ENCODE results near the gene MAPKAPK2. TPM values are rescaled to one million over a fixed set of nuclear protein-coding genes. Genes with fewer than 3 reads are reported as not detected.
"Not testable (repeated sequence)": the region's sequence is repeated elsewhere in the genome, so short reads cannot be mapped to it uniquely, and the experiment has no call there.

Gene MAPKAPK2
- polyA plus RNA-seq, 1 donor = 65.3 TPM

DNA sequence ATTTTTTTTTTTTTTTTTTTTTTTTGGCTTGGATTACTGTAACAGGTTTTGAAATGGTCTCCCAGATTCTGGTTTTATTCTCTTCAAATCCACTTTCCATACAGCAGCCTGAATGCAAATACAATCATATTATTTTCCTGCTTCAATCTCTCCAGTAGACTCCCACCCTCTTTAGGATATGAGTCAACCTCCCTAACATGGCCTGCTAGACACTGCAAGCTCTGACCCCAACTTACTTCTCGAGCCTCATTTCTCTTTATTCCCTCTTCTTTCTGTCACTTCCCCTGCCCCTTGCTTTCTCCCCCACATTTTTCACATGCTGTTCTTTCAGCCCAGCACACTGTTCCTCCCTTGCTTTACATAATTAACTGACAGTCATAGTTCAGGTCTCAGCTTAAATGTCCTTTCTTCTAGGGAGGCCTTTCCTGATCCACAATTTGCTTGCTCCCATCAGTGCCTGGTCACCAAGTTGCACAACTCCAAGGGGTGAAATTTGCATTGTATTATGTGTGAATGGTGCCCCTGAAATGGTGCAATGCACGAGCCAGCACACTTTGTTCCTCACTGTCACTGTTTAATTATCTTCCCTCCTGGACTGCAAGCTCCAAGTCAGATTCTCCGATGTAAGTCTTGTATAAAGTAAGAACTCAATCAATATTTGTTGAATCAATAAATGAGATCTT lies 63.8 kb downstream of the MAPKAPK2 start:
- DNase-seq = no peak

DNA sequence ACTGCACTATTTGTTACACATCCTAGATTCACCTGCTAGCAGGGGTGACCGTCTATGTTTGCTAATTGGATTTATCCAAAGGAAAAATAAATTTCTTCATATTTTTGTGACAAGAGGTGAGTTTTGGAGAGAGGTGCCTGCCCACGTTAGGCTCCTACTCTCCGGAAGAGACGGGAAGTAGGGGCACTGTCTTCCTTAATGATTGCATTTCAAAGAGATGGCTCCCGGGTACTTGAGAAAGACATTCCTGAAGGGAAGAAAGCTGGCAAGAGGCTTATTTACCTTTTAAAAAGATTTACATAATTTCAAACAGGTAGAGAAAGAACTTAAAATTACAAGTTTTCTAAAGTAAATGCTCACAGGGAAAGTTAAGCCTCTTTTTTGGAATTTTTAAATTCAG lies 67.2 kb downstream of the MAPKAPK2 start:
- no peak for DNase-seq

DNA sequence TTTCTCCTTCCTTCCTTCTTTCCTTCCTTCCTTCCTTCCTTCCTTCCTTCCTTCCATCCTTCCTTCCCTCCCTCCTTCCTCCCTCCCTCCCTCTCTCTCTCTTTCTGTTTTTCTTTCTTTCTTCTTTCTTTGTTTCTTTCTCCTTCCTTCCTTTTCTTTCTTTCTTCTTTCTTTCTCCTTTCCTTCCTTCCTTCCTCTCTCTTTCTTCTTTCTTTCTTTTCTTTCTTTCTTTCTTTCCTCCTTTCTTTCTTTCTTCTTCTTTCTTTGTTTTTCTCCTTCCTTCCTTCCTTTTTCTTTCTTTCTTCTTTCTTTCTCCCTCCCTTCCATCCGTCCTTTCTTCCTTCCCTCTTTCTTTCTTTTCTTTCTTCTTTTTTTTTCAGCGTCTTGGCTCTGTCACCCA lies 67.8 kb downstream of the MAPKAPK2 start:
- no peak for DNase-seq

DNA sequence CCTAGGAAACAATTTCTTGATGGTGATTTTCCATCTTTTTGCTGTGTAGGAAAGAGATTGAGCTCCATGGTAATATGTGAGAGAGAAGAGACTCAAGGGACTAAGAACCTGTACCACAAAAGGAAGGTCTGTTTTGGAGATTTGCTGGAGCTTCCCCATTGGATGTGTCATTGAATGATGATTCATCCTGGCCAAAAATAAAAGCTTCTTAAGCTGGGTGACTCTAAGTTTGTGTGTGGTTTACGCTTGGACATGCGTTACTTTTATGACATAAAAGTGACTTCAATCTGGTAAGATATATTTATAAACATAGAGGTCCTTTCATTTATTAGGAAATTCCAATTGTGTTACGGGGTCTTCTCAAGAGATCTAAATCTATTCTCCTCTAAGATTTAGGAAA lies 68.4 kb downstream of the MAPKAPK2 start:
- DNase-seq = no peak

DNA sequence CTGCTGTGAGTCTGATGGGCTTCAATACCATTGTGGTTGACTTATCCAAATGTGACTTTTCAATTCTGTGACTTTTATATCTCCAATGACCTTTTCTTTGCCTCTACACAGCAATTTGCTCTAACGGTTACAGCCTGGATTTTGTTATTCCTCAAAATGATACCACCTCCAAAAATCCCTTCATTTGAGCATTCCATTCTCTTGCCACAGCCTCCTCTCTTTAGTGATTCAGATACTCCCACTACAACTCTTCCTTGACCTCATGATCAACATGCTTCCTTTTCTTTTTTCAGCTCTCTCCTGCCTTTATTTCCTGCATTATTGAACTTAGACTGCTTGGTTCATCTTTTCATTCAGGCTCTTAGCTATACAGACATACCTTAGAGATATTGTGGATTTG lies 69.3 kb downstream of the MAPKAPK2 start:
- no peak for DNase-seq

DNA sequence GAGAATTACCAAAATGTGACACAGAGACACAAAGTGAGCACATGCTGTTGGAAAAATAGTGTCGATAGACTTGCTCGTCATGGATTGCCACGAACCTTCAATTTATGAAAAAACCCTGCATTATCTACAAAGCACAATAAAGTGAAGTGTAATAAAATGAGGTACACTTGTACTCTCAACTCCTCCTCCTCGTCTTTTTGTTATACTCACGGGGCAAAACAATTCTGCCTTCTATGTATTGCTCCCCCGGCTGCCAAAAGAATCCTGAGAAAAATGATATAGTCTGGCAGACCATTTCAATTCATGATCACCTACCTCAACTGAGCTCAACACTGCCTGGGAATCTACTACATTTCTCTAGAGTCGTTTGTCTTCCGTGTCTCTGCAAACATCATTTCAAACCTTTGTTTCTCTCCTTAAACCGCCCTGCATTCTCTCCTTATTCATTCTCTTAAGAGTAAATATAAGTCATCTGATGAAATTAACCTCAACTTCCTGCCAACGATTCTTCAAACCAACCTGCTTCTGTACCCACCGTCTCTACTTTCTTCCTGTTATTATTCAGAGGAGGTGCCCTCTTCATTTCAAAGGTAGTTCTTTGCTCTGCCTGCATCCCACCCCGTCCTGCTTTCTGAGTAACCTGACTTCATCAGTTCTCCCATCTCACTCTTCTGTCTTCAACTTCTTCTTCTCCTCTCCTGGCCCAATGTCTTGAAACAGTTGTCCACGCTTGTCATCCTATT lies 73.0 kb downstream of the MAPKAPK2 start:
- DNase-seq = no peak

DNA sequence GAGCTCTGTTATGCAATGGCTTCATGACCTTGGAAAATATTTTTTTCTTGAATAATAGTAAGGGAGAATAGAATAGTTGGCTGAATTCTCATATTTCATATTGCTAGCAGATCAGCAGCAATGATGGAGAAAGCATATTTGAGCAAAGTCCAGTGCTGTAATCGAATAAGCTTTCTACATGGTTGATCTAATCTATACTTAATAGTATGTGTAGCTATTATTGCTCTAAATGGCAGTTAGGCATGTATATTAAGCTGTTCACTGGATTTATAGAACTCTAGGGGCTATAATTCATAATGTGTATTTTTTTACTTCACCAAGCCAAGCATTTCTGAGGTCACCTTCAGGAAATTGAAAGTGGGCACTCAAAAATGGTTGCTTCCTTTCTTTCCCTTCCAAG lies 75.9 kb downstream of the MAPKAPK2 start:
- no peak for DNase-seq

DNA sequence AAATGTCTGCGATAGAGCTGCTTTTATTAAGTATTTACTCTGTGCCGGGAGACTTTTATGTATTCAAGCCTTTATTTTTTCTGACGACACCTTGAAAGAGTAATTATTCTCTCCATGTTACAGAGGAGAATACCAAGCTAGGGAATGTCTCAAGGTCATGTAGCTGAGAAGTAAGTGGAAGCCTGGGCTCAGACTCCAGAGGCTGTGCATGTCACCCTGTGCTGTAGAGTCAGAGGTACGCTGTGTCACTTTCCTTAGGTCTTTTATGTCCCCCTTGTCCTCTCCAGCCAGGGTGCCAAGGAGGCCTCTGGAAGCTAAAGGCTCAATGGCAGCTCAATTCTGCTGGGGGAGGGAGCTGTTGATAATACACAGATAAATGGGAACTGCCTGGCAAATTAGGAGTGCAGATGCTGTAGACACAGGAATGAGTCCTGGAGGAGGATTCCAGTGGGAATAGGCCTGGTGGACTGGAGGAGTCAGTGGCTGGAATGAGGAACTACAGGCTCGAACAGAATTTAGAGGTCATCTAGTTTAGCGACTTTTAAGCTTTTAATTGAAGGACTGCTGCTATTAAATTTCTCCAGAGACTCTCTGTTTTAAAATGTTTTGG lies 76.6 kb downstream of the MAPKAPK2 start:
- DNase-seq = no peak

DNA sequence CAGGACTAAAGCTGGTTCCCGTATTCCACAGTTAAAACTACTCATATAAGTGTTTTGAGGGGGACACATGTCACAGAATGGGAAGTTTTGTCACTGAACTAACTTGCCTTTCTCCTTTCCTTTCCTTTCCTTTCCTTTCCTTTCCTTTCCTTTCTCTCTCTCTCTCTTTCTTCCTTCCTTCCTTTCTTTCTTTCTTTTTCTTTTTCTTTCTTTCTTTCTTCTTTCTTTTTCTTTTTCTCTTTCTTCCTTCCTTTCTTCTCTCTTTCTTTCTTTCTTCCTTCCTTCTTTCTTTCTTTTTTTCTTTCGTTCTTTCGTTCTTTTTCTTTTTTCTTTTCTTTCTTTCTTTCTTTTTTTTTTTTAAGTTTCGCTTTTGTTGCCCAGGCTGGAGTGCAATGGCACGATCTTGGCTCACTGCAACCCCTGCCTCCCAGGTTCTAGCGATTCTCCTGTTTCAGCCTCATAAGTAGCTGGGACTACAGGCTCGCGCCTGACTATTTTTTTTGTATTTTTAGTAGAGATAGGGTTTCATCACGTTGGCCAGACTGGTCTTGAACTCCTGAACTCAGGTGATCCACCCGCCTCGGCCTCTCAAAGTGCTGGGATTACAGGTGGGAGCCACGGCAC lies 78.1 kb downstream of the MAPKAPK2 start:
- DNase-seq = not testable (repeated sequence)

DNA sequence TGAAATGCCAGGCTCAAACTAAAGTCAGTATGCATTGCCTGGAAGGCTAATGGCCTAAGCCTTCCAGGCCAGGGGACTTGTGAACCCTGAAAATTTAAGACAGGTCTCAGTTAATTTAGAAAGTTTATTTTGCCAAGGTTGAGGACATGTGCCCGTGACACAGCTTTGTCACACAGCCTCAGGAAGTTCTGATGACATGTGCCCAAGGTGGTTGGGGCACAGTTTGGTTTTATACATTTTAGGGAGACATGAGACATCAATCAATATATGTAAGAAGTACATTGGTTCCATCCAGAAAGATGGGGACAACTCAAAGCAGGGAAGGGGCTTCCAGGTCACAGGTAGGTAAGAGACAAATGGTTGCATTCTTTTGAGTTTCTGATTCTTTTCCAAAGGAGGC lies 81.1 kb downstream of the MAPKAPK2 start:
- DNase-seq = not testable (repeated sequence)

DNA sequence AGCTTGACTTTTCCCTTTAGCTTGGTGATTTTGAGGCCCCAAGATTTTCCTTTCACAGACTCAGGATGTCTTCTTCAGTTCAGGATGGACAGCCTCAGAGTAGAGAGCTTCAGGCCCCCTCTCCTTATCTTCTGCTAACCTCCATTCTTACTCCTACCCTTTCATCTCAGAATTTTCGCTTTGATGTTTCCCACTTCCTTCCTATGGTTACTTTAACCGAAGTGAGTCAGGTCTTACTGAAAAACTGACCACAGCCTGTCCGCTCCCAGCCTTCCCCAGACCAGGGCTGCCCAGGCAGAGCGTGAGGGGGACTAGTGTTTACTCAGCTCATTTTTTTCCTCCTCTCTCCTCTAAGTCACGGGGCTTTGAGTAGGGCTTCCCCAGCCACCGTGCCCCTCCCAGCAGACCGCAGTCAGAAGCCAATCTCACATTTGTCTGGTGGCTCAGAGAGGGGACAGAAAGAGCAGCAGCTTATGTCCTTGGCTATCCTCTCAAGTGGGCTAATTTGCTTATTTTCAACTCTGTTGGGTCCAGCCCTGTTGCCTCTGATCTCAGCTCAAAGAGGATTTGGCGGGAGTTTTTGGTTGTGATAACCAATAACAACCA lies 81.6 kb downstream of the MAPKAPK2 start:
- no peak for DNase-seq

DNA sequence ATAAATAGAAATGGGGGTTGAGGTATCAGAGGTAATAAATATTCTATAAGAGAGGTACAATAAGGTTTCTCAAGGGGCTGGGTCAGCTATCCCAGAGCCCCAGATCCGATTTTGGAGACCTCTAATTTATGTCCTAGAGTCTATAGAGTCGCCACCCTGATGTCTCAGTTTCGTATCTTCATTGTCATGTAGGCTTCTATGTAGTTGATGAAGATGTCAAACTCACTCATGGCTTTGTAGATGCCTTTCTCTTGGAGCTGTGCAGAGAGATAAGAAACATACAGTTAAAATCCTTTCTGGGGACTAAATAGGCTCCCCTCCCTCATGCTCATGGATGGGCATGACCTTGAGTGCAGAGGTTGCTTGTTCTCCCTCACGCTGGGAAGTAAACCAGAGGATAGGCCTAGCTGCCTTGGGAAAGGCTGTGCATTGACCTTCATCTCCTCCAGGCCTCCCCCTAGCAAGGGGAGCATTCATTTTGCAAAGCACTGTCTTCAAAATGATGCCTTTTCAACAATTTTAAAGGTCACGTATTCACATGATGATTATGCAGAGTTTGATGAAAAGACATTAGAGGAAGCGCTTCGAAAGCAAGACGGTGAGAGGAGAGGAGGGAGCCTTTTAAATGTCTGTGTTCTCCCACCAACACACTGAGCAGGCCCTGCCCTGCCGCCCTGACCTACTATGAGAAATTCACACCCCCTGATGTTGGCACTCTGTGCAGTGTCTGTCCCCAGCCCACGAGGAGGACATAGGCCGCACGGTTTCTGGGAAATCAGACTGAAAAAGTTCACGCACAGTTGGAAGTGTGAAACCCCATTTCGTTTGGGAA lies 84.0 kb downstream of the MAPKAPK2 start:
- DNase-seq = no peak

DNA sequence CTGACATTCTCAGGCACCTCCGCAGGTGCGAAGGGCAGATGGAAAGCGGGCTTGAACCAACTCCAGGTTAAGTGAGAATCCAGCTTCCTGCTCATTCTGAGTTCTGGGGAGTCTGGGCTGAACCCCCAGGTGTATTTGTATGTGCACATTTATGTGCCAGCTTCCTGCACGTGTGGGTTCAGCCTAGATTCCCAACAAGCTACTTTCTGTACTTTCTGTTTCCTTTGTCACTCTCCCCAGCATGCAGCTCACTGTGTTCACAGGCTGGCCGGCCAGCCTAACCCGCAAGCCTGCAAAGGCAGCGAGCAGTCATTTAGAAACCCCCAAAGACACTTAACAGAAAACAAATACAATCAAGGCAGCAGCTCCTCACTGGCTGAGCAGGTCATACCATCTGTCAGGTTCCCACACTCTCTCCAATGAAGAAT lies 84.6 kb downstream of the MAPKAPK2 start:
- no peak for DNase-seq

DNA sequence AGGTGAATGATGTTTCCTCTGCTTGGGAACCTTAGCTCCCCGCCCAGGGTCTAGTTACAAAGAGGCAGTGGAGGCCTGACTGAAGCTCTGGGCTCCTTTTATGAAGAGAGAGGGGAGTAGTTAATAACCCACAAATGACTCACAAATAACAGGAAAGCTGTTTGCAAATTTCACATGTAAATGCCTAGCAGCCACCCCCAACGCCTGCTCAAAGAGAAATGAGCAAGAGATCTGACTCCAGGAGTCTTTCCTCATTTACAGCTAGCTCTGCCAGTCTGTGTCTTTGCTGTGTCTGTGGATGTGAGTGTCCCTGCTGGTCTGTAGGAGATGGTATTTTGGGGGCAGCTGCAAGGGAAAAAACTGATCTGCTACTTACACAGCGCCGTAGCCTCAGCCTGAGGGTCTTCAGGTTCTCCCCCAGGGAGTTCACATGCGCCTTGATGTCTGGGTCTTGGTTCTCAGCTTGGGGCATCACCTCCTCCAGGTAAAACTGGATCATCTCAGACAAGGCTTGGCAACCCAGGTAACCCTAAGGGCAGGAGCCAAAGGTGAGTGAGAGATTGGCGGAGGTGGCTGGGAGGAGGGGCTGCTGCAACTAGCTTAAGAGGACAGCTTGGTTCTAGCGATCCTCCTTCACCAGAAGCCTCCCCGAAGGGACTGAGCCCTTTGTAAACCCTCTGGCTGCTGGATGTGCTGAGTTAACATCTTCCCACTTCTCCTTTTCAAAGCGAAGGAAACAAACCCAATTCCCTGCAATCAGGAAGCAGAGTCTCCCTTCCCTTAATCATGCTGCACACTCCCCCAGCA lies 86.0 kb downstream of the MAPKAPK2 start, which contains the start of gene IL19:
Gene IL19 (plus strand): TSS at position 243 of the 807 bp plus-strand sequence. CDS start 65,890 bp downstream, outside the sequence.
- DNase-seq = no peak

DNA sequence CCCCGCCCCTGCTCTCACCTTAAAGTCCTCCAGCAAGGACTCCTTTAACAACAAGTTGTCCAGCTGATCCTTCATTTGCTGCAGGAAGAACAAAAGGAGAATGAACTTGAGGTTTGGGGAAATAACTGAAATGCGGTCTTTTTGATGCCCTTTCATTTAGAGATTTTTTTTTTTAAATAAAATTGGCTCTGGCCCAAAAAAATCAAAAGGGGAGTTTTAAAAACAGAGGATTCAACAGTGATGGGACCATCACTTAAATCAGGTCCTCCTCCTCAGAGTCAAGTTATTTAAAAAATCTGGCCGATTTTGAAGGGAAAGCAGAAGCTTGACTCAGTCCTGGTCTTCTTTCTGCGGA lies 86.6 kb downstream of the MAPKAPK2 start:
- no peak for DNase-seq

DNA sequence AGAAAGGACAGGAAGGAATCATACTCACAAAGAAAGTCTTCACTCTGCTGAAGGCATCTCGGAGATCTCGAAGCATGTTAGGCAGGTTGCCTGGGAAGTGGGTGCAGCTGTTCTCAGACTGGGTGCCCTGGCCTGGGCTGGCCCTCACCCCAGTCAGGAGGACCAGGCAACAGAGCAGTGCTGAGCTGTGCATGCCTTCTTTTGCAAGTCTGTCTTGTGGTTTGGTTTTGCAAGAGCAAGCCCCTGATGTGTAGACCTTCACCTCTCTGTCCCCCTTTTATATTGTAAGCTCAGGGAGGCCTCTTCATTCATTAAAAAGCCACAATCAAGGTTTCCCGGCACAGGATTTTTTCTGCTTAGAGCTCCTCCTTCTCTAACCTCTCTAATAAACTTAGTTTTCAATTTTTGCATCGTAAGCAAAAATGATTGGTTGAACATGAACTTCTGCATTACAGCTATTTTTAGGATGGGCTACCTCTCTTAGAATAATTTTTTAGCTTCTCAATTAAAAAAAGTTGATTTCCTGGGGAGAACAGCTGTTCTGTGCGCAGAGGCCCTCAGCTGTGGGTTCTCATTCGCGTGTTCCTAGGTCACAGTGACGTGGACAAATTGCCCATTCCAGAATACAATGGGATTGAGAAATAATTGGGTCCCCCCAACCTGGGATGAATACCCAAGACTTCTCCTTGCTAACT lies 87.7 kb downstream of the MAPKAPK2 start, which contains the start of gene IL10:
Gene IL10 (minus strand): TSS at position 252 of the 695 bp plus-strand sequence. CDS start 59 bp downstream, at position 193.
- DNase-seq = no peak

DNA sequence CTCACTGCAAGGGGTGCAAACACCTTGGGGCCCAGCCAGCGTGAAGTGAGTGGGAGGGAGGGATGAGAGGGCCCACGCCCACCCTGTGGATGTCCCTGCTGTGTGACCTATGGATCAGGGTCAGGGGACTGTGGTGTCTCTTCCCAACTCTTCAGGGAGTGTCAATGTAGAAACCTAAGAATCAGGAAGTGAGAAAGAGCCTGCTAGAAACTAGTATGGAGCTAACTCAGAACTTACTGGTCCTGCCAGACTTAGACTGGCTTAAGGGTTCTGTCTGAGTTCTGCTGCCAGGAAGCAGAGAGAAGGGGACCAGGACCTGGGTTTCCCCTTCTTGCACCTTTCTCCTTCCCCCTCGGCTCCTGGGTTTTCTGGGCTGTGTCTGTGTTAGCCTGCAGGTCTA lies 89.4 kb downstream of the MAPKAPK2 start:
- DNase-seq = no peak

DNA sequence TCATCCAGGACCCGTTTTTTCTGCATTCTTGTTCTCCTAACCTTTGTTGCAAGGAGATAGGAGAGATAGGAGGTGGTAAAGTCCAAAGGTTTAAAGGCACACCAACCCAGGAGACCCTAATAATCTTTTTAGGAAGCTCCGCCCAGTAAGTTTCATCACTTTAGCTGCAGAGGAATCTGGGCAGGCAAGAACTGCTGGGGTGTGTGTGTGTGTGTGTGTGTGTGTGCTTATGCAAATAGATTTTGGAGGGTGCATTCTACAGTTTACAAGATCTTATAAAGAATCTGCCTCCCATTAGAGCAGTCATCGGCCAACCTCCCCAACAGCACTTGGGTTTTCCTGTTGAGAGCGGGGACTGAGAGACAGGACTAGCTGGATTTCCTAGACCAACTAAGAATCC lies 91.5 kb downstream of the MAPKAPK2 start:
- no peak for DNase-seq

DNA sequence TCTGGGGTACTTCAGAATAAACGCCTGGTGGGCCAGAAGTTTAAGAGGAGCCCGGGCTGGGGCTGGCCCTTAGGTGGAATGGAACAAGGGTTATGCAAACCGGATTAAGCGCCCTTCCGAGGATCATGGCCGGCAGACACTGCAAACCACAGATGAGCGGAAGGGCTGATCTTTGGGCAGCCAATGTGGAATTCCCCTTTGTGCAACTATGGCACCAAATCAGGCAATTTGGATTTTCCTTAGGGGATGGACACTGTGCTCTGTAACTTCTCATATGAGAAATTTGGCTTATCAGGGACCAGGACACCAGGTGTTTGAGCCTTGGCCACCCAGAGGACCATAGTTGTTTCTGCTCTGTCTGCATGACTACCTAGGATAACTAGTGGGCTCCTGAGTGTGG lies 93.3 kb downstream of the MAPKAPK2 start:
- no peak for DNase-seq

DNA sequence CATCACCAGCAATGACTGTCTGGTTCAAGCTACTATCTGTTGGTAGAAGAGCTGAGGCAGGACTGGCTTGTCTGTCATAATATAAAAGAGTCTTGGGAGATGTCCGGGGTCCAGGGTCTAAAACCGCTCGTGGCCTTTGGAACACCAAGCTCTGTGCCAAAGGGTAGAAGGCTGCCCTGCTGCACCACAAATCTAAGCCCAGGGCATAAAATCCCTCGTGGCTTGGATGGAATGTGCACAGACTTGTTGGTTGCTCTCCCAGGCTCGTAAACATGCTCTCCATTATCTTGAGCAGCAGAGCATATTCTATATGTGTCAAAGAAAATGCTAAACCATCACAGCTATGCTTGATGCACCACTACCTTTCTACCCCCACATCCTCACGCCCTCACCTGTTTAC lies 94.2 kb downstream of the MAPKAPK2 start:
- DNase-seq = not testable (repeated sequence)
